ENCODE data around the gene MS4A13.
"Not testable (repeated sequence)": the region's sequence is repeated elsewhere in the genome, so short reads cannot be mapped to it uniquely, and the experiment has no call there.

Gene MS4A13

DNA sequence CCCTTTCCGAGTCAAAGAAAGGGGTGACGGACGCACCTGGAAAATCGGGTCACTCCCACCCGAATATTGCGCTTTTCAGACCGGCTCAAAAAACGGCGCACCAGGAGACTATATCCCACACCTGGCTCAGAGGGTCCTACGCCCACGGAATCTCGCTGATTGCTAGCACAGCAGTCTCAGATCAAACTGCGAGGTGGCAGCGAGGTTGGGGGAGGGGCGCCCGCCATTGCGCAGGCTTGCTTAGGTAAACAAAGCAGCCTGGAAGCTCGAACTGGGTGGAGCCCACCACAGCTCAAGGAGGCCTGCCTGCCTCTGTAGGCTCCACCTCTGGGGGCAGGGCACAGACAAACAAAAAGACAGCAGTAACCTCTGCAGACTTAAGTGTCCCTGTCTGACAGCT lies 17.2 kb downstream of the MS4A13 start:
- not testable (repeated sequence) for DNase-seq

DNA sequence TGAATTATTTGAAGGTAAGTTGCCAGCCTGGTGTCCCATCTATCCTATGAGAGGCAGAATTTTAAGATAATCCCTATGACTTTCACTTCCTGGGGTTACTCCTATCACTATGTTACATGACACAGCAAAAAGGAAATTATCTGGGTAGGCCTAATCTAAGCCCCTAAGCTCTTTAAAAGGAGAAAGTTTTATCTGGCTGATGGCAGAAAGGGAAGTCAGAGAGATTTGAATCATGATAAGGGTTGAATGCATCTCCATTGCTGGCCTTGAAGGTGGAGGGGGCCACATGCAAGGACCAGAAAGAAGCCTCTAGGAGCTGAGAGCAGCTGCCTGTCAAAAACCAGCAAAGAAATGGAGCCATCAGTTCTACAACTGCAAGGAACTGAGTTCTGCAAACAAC lies 23.4 kb downstream of the MS4A13 start:
- DNase-seq = not testable (repeated sequence)

DNA sequence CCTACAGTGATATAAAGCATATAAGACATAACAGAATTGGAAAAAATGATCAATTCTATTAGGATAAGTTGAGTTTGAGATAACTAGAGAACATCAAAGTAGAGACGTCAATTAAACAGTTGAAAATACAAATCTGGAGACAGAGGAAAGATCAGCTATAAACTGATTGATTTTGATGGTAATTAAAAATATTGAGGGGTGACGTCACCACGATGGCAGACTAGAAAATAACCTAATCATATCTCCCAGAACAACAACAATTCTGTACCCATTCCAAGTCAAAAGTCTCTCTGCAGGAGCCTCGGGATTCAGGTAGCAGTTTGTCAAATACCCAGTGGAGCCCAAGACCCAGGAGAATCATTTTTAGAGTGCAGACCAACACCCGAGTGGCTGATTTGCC lies 28.9 kb downstream of the MS4A13 start:
- DNase-seq = no peak

DNA sequence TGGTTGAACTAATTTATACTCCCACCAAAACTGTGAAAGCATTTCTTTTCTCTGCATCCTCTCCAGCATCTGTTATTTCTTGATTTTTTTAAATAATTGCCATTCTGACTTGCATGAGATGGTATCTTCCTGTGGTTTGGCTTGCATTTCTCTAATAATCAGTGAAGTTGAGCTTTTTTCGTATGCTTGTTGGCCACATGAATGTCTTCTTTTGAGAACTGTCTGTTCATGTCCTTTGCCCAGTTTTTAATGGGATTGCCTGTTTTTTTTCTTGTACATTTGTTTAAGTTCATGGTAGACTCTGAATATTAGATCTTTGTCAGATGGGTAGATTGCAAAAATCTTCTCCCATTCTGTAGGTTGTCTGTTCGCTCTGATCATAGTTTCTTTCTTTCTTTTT lies 46.1 kb downstream of the MS4A13 start:
- no peak for DNase-seq

DNA sequence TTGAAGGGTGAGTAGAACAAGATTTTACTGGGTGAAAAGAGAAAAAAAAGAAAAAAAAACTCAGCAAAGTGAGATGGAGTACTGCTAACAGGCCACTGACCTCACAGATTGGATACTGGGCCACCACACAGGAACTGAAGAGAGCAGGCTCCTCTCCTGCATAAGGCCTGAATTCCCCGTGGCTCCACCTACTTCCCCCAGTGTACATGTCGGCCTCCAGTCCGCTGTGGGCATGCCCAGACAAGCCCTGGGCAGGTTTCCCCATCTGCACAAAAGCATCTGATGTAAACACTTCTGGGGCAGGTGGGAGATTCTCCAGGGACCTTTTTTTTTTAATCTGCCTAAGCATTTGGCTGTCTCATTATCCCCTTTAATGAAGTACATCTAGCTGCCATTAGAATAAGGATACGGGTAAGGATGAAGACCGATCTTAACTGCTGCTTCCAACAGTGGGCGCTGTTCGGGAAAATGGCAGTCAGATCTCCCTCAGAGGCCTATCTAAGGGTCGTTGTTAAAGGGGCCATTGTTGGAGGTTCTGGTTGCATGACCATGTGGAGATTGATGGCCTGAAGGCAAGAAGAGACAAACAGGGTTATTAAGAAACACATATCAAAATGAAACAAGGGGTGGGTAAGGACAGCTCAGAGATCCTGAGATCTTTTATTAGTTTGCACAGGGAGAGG lies 48.5 kb downstream of the MS4A13 start:
- DNase-seq = no peak

DNA sequence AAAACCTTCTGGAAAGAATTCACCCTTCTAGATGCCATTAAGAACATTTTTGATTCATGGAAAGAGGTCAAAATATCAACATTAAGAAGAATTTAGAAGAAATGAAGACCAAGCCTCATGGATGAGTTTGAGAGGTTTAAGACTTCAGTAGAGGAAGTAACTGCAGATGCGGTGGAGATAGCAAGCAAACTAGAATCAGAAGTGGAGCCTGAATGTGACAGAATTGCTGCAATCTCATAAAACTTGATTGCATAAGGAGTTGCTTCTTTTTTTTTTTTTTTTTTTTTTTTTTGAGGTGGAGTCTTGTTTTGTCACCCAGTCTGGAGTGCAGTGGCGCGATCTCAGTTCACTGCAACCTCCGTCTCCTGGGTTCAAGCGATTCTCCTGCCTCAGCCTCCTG lies 51.6 kb downstream of the MS4A13 start:
- peak; percentile 10 for DNase-seq

DNA sequence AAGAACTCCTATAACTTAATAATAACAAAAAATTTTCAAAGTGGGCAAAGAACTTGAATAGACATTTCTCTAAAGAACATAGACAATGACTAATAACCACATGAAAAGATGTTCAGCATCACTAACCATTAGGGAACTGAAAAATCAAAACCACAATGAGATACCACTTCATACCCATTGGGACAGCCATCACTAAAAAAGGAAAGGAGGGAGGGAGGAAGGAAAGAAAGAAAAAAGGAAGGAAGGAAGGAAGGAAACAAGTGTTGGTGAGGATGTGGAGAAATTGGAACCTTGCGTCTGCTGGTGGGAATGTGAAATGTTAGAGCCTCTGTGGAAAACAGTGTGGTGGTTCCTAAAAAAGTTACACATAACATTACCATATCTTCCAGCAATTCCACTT lies 55.8 kb downstream of the MS4A13 start:
- DNase-seq = no peak

DNA sequence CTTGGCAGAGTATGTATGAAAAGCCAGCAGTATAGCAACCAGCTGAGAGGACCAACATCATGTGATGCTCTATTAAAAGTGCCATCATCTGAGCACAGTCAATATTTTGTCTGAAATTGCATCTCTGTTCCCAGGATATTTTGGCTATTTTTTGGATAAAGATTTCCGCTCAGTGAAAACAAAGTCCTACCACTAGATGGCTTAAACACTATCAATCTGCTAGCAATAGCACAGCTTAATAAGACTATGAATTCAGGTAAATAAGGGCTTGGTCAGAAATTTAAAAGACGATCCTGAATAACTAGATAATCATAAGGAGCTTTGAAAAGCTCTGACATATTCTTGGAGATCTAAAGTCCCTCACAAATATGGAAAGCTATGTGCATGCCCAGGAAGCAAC lies 74.4 kb downstream of the MS4A13 start:
- DNase-seq = no peak
